Astrocyte (in vitro differentiated cells and primary cell): ENCODE results near the gene HERPUD1. TPM values are rescaled to one million over a fixed set of nuclear protein-coding genes. Genes with fewer than 3 reads are reported as not detected.

Experiments
- DNase-seq: peaks from one replicate; pipeline ENCODE4 v3.0.0-alpha.2; 2010; ENCODE audit warnings: low read depth
- FAIRE-seq: peaks from 2 replicates; lab custom pipeline; 2011; peaks lifted over from hg19 to GRCh38; lab: Jason Lieb, UNC
- H2AFZ ChIP-seq: 2 replicates; pipeline ENCODE4 v1.6.0; 2012; ENCODE audit warnings: low read depth, low read length, inconsistent platforms
- H3K27ac ChIP-seq: 2 replicates; pipeline ENCODE4 v1.5.1; 2011; ENCODE audit warnings: low read depth, low read length, inconsistent platforms
- H3K27me3 ChIP-seq: 2 replicates; pipeline ENCODE4 v1.6.0; 2011; ENCODE audit warnings: low read length, inconsistent platforms; ENCODE audit not compliant: insufficient read depth
- H3K36me3 ChIP-seq: 2 replicates; pipeline ENCODE4 v1.5.1; 2011; ENCODE audit warnings: low read length, inconsistent platforms; ENCODE audit not compliant: insufficient read depth
- H3K4me1 ChIP-seq: 2 replicates; pipeline ENCODE4 v1.5.1; 2011; ENCODE audit warnings: low read length, inconsistent platforms; ENCODE audit not compliant: insufficient read depth
- H3K4me2 ChIP-seq: 2 replicates; pipeline ENCODE4 v1.6.0; 2012; ENCODE audit warnings: low read length, inconsistent platforms
- H3K4me3 ChIP-seq: 2 replicates; pipeline ENCODE4 v1.5.1; 2011; ENCODE audit warnings: low read depth, mild to moderate bottlenecking, low read length, inconsistent platforms; ENCODE audit not compliant: insufficient read depth
- H3K79me2 ChIP-seq: 2 replicates; pipeline ENCODE4 v1.6.0; 2012; ENCODE audit warnings: mild to moderate bottlenecking, low read length, inconsistent platforms; ENCODE audit not compliant: insufficient read depth
- H3K9ac ChIP-seq: 2 replicates; pipeline ENCODE4 v1.6.0; 2012; ENCODE audit warnings: mild to moderate bottlenecking, low read length, inconsistent platforms
- H3K9me3 ChIP-seq: 2 replicates; pipeline ENCODE4 v1.5.1; 2012; ENCODE audit warnings: low read depth, mild to moderate bottlenecking, low read length, inconsistent platforms; ENCODE audit not compliant: insufficient read depth
- H4K20me1 ChIP-seq: 2 replicates; pipeline ENCODE4 v1.6.0; 2012; ENCODE audit warnings: low read length, inconsistent platforms; ENCODE audit not compliant: insufficient read depth
- H3K27ac Mint-ChIP-seq: one replicate; pipeline ENCODE4 v1.8.0; 2021; ENCODE audit warnings: mild to moderate bottlenecking, mixed read lengths; ENCODE audit not compliant: unreplicated experiment
- H3K27me3 Mint-ChIP-seq: one replicate; pipeline ENCODE4 v1.8.0; 2021; ENCODE audit warnings: low read depth, mixed read lengths; ENCODE audit not compliant: unreplicated experiment
- H3K36me3 Mint-ChIP-seq: one replicate; pipeline ENCODE4 v1.8.0; 2021; ENCODE audit warnings: low read depth, mixed read lengths; ENCODE audit not compliant: unreplicated experiment
- H3K4me1 Mint-ChIP-seq: one replicate; pipeline ENCODE4 v1.8.0; 2021; ENCODE audit warnings: low read depth, mixed read lengths; ENCODE audit not compliant: unreplicated experiment
- H3K4me3 Mint-ChIP-seq: one replicate; pipeline ENCODE4 v1.8.0; 2021; ENCODE audit warnings: mild to moderate bottlenecking, moderate library complexity, mixed read lengths; ENCODE audit not compliant: unreplicated experiment
- H3K9me3 Mint-ChIP-seq: one replicate; pipeline ENCODE4 v1.8.0; 2021; ENCODE audit warnings: mild to moderate bottlenecking, mixed read lengths; ENCODE audit not compliant: unreplicated experiment
- CTCF ChIP-seq: IDR thresholded peaks from 2 replicates; pipeline ENCODE4 v1.5.1; 2011; ENCODE audit warnings: low read depth, mild to moderate bottlenecking, inconsistent platforms, low read length, moderate library complexity; ENCODE audit not compliant: insufficient read depth
- EZH2 ChIP-seq: IDR thresholded peaks from 2 replicates; pipeline ENCODE4 v1.6.1; 2012; ENCODE audit warnings: mild to moderate bottlenecking, low read length, inconsistent platforms; ENCODE audit not compliant: insufficient read depth
- total RNA-seq: library from RNA; stranded (reverse); gene quantifications from 2 replicates; pipeline ENCODE4 v1.2.1, GENCODE V29; 2021

Gene HERPUD1
- total RNA-seq, 1 donor from 2014 or later, result 234 TPM

GRCh38 chr16:56980201-56980535, 48.2 kb downstream of the HERPUD1 start:
- H3K27ac Mint-ChIP-seq, result no peak overlapping the region
- Histone ChIP-seq H3K4me2 (no peak overlapping the region), H3K4me1 (peaks cover 2% of the 10 kb centered on the region), H3K27me3 (peaks cover 4% of the 10 kb centered on the region), H3K27ac (no peak overlapping the region), H3K36me3 (no peaks in the 10 kb centered on the region), H3K9ac (no peak overlapping the region), H3K4me3 (no peak overlapping the region), H2AFZ (no peak overlapping the region), H4K20me1 (no peaks in the 10 kb centered on the region), H3K9me3 (no peaks in the 10 kb centered on the region), H3K79me2 (no peaks in the 10 kb centered on the region)
- no peaks in the 10 kb centered on the region for H3K9me3 Mint-ChIP-seq
- FAIRE-seq (no peak), DNase-seq (no peak)
- TF ChIP-seq CTCF (no peak), EZH2 (no peak)
- H3K4me3 Mint-ChIP-seq, result no peak overlapping the region
- H3K27me3 Mint-ChIP-seq, result peaks cover 20% of the 10 kb centered on the region
- H3K36me3 Mint-ChIP-seq, result peaks cover 15% of the 10 kb centered on the region
- peaks cover 2% of the 10 kb centered on the region for H3K4me1 Mint-ChIP-seq

GRCh38 chr16:56980792-56981724, 49.1 kb downstream of the HERPUD1 start:
- H3K36me3 Mint-ChIP-seq, result peaks cover 13% of the 10 kb centered on the region

More at GRCh38 chr16:56980792-56981724, 49.1 kb downstream of the HERPUD1 start:
- H3K4me3 ChIP-seq, result no peak overlapping the region
- H3K27ac ChIP-seq, result no peak overlapping the region
- H3K9ac ChIP-seq, result no peak overlapping the region
- Mint-ChIP-seq H3K4me1 (peaks cover 5% of the 10 kb centered on the region), H3K9me3 (no peaks in the 10 kb centered on the region), H3K4me3 (no peak overlapping the region), H3K27me3 (peaks cover 14% of the 10 kb centered on the region), H3K27ac (no peak overlapping the region)
- DNase-seq (no peak), FAIRE-seq (no peak)
- no peaks in the 10 kb centered on the region for H3K79me2 ChIP-seq
- peaks cover 4% of the 10 kb centered on the region for H3K27me3 ChIP-seq
- no peaks in the 10 kb centered on the region for H3K36me3 ChIP-seq
- no peaks in the 10 kb centered on the region for H4K20me1 ChIP-seq
- TF ChIP-seq CTCF (no peak), EZH2 (no peak)
- H2AFZ ChIP-seq, result no peak overlapping the region
- H3K9me3 ChIP-seq, result no peaks in the 10 kb centered on the region
- no peak overlapping the region for H3K4me2 ChIP-seq
- peaks cover 10% of the 10 kb centered on the region for H3K4me1 ChIP-seq
